Putamen (tissue), 1 donor: ENCODE data around the gene ERC2.

Experiments used
- DNase-seq: peaks from one replicate; pipeline ENCODE4 v3.0.0-alpha.2; 2016; ENCODE audit warnings: low spot score

The ERC2 gene

GRCh38 chr3:55989366-55989765 is 478.9 kb downstream of the ERC2 start:
- no peak for DNase-seq

- no peak for DNase-seq
Observed at GRCh38 chr3:55988905-55989304, 479.4 kb downstream of the ERC2 start.

- DNase-seq = no peak
Observed at GRCh38 chr3:55984626-55985025, 483.6 kb downstream of the ERC2 start.

GRCh38 chr3:55978953-55979352 is 489.3 kb downstream of the ERC2 start:
- DNase-seq = no peak

- no peak for DNase-seq
Observed at GRCh38 chr3:55974421-55975165, 493.7 kb downstream of the ERC2 start.

GRCh38 chr3:55969634-55970033 is 498.6 kb downstream of the ERC2 start:
- no peak for DNase-seq

- no peak for DNase-seq
Observed at GRCh38 chr3:55968331-55968730, 499.9 kb downstream of the ERC2 start.

GRCh38 chr3:55966566-55966965 is 501.7 kb downstream of the ERC2 start:
- DNase-seq = no peak

- DNase-seq = no peak
Observed at GRCh38 chr3:55965776-55966175, 502.5 kb downstream of the ERC2 start.

- DNase-seq = no peak
Observed at GRCh38 chr3:55964491-55964985, 503.7 kb downstream of the ERC2 start.

- no peak for DNase-seq
Observed at GRCh38 chr3:55963601-55964000, 504.7 kb downstream of the ERC2 start.

GRCh38 chr3:55959471-55960080 is 508.7 kb downstream of the ERC2 start:
- DNase-seq = no peak

GRCh38 chr3:55958605-55959004 is 509.7 kb downstream of the ERC2 start:
- DNase-seq = no peak

GRCh38 chr3:55955891-55956477 is 512.3 kb downstream of the ERC2 start:
- no peak for DNase-seq

- no peak for DNase-seq
Observed at GRCh38 chr3:55951388-55951787, 516.9 kb downstream of the ERC2 start.

- DNase-seq = no peak
Observed at GRCh38 chr3:55947406-55947805, 520.9 kb downstream of the ERC2 start.

- DNase-seq = no peak
Observed at GRCh38 chr3:55946574-55947160, 521.6 kb downstream of the ERC2 start.

- no peak for DNase-seq
Observed at GRCh38 chr3:55942868-55943267, 525.4 kb downstream of the ERC2 start.

GRCh38 chr3:55939287-55939686 is 529.0 kb downstream of the ERC2 start:
- no peak for DNase-seq

- no peak for DNase-seq
Observed at GRCh38 chr3:55937301-55937700, 531.0 kb downstream of the ERC2 start.

- no peak for DNase-seq
Observed at GRCh38 chr3:55936549-55937052, 531.7 kb downstream of the ERC2 start.

GRCh38 chr3:55935241-55935640 is 533.0 kb downstream of the ERC2 start:
- DNase-seq = no peak

- no peak for DNase-seq
Observed at GRCh38 chr3:55934771-55935170, 533.5 kb downstream of the ERC2 start.
